ENCODE data around the gene USP22.

DNA sequence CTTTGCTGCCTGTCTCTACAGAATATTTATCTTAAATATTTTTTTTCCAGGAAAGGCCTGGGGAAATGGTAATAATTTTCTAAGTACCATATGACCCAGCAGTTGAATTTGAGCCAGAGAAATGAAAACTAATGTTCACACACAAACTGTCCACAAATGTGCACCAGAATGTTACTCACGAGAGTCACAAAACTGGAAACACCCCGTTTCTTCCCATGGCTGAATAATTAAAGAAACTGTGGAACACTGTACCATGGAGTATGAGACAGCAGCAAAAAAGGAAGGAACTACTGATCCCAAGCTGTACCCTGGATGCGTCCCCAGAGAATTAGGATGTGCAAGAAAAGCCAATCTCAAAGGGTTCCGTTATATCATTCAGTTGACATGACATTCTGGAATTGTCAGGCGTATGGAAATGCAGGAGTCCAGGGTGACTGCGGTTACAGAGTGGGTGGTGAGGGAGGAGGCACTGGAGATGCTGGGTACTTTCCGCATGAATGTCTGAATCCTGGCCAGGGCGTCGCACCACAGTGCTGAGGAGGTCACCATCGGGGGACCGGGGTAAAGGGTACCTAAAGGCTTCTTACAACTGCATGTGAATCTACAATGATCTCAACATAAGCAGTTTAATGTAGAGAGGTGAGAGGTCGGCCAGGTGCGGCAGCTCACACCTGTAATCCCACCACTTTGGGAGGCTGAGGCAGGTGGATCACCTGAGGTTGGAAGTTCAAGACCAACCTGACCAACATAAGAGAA lies 34.5 kb downstream of the USP22 start:
- TF ChIP-seq, protein P1, sequence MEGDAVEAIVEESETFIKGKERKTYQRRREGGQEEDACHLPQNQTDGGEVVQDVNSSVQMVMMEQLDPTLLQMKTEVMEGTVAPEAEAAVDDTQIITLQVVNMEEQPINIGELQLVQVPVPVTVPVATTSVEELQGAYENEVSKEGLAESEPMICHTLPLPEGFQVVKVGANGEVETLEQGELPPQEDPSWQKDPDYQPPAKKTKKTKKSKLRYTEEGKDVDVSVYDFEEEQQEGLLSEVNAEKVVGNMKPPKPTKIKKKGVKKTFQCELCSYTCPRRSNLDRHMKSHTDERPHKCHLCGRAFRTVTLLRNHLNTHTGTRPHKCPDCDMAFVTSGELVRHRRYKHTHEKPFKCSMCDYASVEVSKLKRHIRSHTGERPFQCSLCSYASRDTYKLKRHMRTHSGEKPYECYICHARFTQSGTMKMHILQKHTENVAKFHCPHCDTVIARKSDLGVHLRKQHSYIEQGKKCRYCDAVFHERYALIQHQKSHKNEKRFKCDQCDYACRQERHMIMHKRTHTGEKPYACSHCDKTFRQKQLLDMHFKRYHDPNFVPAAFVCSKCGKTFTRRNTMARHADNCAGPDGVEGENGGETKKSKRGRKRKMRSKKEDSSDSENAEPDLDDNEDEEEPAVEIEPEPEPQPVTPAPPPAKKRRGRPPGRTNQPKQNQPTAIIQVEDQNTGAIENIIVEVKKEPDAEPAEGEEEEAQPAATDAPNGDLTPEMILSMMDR (IDR thresholded peaks at IDR 0.05): no peak
- TF ChIP-seq POLR2A (IDR thresholded peaks at IDR 0.05): no peak

Measured in thyroid gland (tissue), 4 donors.